ENCODE measurements around the gene GRM5.
"Not testable (repeated sequence)": the region's sequence is repeated elsewhere in the genome, so short reads cannot be mapped to it uniquely, and the experiment has no call there.

The GRM5 gene

DNA sequence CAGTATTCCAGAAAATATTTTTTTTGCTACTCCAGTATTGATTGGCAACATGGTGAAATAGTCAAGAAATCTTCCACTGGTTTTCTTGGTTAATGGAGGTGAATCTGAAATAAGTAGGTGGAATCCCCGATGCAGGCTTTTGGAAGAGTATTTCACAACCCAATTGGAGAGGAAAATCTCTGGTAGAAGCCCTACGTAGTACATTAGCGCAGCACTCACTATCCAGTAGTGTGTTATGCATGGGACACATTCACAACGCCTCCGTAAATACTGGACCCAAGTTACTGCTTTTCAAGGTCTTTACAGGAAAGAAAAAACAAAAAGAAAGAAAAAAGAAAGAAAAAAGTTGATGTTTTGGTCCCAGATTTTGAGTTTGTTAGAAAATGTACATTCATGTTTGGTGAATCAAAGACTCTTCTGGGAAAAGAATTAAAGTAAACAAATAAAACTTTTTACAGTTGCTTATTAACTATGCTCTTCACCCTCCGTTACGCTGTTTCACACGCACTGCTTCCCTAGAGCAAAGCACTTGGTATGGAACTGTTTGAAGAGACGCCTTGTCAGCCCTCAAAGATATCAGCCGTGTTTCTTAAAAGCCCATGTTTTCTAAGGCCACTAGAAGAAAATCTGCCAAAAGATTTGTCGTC is 557.9 kb downstream of the GRM5 start:
- DNase-seq (ENCODE audit: low read depth, low spot score), result no peak

DNA sequence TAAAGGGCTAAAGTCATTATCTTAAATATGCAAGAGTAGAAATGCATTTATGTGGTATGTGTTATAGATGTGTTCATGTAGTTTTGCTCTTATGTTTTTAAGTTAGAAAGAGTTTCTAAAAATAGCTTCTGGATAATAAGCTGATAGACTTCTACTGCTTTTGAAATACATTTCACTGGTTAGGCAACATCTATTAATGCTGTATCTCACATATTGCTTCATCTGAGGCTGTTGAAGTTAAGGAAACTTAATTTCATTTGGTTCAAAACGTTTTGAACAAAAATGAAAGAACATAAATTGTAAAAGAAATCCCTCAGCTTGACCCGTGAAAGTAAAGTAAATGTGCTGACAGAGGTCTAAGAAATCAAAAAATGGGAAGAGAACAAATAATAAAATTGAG is 564.2 kb downstream of the GRM5 start:
- no peak for DNase-seq (ENCODE audit: low read depth, low spot score)

DNA sequence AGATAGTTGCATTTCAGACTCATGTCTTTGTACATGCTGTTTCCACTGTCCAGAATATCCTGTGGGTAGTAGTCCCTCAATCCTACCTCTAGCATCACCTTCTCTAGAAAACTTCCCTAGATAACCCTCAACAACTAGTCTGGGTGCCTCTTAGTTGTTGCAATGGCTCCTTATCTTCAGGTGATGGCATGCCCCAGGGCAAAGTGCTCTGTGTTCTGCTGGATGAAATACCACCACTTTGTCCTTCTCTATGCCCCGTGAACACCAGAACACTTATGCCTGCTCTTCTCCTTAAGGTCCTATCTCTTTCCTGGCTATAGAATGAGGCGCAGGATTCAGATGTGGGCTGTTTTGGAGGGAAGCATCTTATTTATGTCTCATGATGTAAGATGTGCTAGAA is 569.9 kb downstream of the GRM5 start:
- no peak for DNase-seq (ENCODE audit: low read depth, low spot score)

DNA sequence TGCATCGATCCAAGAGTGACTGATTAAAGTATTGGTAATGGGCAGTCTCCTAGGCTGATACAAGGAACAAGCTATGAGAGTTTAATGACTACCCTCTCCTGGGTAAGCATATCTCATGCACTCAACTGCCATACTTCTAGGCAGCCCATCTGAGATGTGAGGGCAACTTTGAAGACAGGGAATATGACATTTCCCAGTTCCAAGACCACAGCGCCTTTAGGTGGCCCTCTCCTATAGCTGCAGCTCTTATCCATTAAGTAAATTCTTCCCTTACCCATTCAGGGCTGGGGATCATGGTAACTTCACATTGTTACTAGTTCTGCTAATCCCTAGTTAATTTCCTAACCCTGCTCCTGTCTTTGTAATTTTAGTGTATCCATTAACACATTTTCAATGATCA is 570.9 kb downstream of the GRM5 start:
- DNase-seq (ENCODE audit: low read depth, low spot score), result no peak

DNA sequence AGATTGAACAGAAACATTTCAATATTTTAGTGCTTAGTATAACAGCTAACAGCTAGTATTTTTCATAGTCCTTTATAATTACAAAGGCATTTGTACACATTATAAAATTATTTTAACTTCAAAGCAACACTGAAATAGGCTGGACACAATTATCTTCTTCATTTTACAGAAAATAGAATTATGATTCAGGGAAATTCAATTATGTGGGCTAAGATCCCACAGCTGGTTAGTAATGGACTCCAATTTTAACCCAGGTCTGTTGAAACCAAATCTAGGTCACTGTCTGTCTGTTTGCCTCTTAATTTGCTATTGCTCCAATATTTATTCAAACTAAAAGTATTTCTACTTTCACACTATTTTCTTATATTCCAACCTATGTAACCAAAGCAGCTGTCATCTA is 574.1 kb downstream of the GRM5 start:
- DNase-seq (ENCODE audit: low read depth, low spot score), result no peak

DNA sequence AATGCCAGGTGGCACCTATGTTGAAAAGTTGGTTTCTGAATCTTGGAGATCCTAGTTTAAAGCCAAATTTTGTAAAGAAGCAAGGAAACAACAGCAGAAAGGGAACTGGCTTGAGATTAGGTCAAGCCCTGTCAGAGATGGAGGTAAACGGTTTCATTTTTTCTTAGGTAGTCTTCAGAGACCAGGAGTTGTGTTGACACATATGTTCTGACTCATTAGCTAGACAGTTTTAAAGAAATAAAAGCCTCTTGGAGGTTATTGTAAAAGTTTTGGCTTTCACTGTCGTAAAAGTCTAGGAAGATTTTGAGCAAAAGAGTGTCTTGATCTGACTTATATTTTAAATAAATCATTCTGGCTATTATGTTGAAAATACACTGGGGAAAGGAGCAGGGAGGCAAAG is 576.8 kb downstream of the GRM5 start:
- peak; percentile 19 for DNase-seq (ENCODE audit: low read depth, low spot score)

DNA sequence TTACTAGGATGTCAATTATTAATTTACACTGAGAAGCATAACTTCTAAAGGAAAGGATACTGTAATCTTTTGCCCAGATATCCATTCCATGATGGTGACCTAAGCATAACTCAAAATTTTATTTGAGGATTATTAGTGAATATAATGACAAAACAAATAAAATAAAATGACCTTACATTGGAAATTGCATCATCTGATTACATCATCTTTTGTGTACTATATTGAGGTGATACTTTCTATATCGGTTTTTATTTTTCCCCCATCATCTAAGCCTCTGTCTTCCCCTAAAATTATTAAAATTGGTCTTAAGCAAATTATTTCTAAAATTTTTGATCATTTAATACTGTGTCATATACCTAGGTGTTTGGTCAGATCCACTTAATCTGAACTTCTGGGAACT is 578.1 kb downstream of the GRM5 start:
- DNase-seq (ENCODE audit: low read depth, low spot score), result no peak

DNA sequence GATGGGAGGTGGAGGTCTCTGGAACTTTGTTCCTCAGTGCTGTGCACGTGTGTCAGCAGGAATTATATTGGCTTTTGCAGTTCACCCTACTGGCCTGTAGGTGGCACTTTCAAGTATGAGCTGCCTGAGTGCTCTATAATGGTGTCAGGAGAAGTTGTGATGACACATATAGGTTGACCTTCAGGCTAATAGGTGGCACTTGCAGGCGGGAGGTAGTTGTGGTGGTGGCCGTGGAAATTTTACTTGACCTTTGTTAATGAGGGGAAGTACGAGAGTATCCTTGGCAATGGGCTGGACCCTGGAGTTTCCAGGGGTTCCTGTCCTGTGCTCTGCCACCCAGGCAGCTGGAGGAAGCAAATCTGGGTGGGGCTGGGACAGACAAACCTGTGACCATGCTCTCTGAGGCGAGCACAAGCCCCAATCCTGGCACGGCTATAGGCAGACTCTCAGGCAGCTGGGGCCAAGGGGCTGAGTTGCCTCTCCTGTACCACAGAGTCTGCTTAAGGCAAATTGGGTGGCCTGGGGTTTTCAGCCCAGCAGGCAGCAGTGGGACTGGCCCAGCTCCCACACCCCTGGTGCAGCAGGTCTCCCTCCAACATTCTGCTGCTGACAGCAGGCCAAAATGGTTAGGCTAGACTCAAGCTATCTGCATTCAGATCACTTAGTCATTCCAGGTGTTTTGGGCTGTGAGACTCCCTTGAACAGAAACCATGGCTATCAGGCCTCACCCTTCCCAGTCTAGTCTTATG is 580.7 kb downstream of the GRM5 start:
- peak; percentile 22 for DNase-seq (ENCODE audit: low read depth, low spot score)

DNA sequence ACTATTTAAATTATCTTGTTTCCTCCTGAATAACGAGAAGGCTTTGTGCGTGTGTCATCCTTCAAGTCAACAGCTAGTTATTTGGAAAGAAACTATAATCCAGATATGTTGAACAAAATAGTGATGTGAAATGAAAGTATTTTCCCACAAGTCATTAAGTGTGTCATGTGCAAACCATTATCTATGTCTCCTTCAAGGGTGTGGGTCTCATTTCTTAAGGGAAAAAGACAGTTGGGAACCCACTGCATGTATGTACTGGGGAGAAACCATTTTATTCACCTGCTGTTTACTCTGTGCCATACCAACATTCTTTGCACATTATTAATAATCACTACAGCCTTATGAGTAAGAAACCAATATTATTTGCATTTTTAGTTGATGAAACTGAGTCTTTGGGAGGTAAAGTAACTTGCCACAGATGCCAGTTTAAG is 582.9 kb downstream of the GRM5 start:
- DNase-seq (ENCODE audit: low read depth, low spot score), result no peak

DNA sequence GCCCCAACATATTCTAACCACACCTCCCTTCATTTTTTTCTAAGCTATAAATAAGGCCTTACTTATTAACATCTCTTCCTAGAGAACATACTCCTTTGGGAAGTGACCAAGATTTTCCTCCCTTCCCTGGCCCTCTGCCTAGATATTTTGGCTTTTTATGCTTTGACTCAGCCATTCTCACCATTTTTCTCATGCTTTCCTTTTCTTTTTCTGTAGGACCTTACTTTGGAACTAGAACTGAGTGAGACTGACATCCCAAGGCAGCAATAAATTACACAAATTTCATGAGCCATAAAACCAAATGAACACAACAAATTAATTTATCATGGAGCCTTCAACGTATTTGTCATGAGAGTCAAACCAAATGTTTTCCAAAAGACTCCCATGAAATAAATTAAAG is 585.6 kb downstream of the GRM5 start:
- peak; percentile 93 for DNase-seq (ENCODE audit: low read depth, low spot score)

DNA sequence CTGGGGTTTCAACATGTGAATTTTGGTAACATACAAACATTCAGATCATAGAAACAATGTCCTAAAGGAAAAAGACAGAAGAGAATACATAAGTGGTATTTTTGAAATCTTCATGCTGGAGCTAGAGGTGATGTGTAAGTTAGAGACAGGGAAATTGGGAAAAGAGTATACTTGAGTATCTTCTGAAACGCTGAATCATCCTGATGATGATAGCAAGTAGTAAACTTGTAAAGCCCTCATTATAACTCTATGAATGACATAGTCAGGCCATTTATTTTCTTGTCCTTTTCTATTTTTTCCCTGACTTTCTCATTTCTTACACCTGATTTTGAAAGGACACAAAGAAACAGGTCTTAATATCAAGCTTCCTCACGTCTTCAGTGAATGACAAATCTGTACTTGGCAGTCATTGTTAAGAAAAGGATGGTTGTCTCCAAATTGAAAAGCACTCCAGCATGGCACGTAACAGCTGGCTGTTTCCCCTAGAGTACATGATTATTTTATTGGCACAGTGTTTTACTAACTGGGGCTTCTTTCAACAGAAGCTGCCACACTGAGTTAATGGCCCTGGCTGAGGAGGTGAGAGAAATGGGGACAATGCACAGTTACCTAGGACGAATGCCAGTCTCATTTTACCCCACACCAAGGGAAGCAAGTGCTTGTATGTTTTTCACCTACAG is 587.5 kb downstream of the GRM5 start:
- DNase-seq (ENCODE audit: low read depth, low spot score), result no peak

DNA sequence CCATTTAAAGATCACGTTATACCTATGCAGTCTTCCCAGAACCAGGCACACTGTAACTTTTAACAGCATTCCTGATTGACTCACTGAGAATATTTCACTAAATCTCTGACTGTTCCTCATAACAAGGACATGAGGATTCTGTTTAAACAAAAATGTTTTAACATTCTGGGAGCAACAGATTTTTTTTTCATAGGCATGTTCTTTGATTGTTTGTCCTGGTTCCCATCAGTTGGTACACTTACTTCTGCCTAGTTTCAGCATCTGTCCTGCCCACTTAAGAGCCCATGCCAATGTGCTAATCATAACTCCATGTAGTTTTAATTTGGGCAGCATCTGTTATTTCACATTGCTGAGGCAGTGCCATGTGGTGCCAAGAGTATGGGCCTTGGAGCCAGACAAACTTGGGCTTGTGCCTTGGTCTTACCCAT is 589.8 kb downstream of the GRM5 start:
- DNase-seq (ENCODE audit: low read depth, low spot score), result no peak

DNA sequence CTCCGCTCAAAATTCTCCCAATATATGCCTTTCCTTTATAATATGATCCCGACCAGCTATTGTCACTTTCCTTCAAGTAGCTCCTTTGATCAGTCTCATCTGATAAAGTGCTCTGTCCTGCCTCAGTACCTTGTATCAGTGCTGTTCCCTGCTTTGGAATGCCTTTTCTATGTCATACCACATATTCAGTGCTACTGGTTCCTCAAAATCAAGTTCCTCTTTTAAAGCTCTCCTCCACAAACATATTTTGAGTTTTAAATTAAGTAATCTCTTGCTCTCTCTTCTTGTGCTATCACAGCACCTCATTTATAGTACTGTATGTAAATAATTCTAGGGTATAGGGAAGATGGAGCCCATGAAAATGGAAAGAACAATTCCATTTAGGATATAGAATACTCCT is 591.1 kb downstream of the GRM5 start:
- DNase-seq (ENCODE audit: low read depth, low spot score), result no peak

DNA sequence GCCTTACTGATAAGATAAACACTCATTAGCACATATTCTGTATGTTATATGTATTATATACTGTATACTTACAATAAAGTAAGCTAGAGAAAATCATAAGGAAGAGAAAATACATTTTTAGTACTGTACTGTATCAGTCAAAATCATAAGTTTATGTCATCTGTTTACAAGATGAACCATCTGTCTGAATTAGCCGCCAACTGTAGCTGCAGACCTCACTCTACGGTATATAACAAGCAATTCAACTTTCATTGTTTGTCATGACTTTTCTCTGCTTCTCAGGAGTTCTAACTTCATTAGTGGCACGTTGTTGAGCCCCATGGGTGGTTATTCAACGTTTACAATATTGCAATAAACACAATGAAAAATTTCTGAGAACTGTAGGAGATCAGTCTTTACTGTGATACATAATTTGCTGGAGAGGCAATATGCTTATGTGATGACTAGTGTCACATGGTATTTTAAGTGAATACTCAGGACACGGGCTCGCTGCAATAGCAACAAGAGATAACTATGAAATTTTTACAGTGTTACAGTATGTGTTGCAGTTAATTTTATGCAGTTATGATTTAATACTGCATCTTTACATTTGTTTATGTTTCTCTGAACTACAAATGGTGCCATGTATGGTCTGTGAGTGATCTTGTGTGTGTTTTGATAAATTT is 596.1 kb downstream of the GRM5 start:
- no peak for DNase-seq (ENCODE audit: low read depth, low spot score)

DNA sequence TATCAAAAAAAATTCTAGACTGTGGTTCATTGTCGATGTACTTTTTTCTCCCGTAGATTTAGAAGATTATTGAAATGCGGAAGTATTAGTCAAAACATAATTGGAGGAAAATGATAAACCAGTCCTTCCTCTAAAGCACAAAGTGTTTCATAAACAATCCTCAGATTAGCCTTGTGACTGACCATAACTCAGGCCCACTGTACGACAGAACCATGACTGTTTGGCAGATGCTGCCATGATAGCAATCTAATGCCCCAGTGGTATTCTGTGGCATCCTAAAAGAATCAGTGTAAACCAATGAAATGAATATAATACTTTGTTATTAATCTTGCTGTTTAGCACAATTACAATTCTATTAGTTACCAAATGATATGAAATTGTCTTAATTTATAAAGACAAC is 601.3 kb downstream of the GRM5 start:
- no peak for DNase-seq (ENCODE audit: low read depth, low spot score)

DNA sequence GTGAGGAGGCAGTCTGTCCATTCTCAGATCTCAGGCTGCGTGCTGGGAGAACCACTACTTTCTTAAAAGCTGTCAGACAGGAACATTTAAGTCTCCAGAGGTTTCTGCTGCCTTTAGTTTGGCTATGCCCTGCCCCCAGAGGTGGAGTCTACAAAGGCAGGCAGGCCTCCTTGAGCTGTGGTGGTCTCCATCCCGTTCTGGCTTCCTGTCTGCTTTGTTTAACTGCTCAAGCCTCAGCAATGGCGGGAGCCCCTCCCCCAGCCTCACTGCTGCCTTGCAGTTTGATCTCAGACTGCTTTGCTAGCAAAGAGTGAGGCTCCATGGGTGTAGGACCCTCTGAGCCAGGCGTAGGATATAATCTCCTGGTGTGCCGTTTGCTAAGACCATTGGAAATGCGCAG is 602.5 kb downstream of the GRM5 start:
- DNase-seq (ENCODE audit: low read depth, low spot score), result not testable (repeated sequence)

DNA sequence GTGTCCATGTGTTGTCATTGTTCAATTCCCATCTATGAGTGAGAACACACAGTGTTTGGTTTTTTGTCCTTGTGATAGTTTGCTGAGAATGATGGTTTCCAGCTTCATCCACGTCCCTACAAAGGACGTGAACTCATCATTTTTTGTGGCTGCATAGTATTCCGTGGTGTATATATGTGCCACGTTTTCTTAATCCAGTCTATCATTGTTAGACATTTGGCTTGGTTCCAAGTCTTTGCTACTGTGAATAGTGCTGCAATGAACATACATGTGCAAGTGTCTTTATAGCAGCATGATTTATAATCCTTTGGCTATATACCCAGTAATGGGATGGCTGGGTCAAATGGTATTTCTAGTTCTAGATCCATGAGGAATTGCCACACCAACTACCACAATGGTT is 607.7 kb downstream of the GRM5 start:
- not testable (repeated sequence) for DNase-seq (ENCODE audit: low read depth, low spot score)

DNA sequence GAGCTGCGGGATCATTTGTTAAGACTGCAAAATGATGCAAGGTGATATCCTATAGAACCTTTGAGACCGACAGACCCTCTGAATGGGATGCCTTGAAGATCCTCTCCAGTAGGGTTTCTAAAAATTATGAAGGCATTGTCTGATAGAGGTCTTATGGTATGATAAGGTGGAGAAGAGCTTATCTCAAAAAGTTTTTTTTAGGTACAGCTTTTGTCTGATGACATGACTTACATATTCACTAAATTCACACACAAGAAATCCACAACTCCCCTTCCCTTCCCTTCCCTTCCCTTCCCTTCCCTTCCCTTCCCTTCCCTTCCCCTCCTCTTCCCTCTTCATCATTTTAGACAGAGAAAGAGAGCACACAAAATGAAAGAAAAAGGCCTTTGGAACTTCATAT is 609.8 kb downstream of the GRM5 start:
- no peak for DNase-seq (ENCODE audit: low read depth, low spot score)

DNA sequence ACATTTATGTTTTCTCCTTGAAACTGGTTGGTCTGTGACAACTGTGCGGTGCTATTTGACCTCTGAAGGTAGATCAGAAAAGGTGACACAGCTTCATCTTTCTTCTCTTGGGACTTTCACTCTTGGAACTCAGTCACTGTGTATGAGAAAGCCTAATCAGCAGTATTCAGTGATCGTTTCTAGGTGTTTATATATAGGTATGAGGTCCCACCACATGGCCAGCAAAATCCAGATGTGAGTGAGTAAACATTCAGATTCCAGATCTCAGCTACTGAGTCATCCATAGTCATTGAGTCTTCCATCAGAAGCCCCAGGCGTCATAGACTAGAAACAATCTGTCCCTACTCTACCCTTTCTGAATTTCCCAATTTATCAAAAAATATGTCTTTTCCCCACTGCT is 610.9 kb downstream of the GRM5 start:
- no peak for DNase-seq (ENCODE audit: low read depth, low spot score)
